Ectodermal cell (in vitro differentiated cells): ENCODE data around the gene PCSK6.

Source experiments
- H3K27ac ChIP-seq: 2 replicates; pipeline ENCODE4 v1.7.0; 2013; ENCODE audit warnings: mild to moderate bottlenecking, low read depth, low read length; ENCODE audit not compliant: insufficient read depth, poor library complexity, severe bottlenecking
- H3K27me3 ChIP-seq: 2 replicates; pipeline ENCODE4 v1.7.0; 2013; ENCODE audit warnings: mild to moderate bottlenecking, low read length; ENCODE audit not compliant: insufficient read depth, control insufficient read depth, poor library complexity, severe bottlenecking
- H3K36me3 ChIP-seq: one replicate; pipeline ENCODE4 v1.7.0; 2013; ENCODE audit warnings: low read length; ENCODE audit not compliant: control insufficient read depth, insufficient read depth
- H3K4me1 ChIP-seq: one replicate; pipeline ENCODE4 v1.7.0; 2013; ENCODE audit warnings: low read length; ENCODE audit not compliant: control insufficient read depth, insufficient read depth
- H3K4me3 ChIP-seq: 2 replicates; pipeline ENCODE4 v1.7.0; 2013; ENCODE audit warnings: low read depth, low read length, control low read depth; ENCODE audit not compliant: insufficient read depth
- H3K9me3 ChIP-seq: 2 replicates; pipeline ENCODE4 v1.7.0; 2013; ENCODE audit warnings: mild to moderate bottlenecking, low read length, moderate library complexity; ENCODE audit not compliant: control insufficient read depth
- WGBS, 2 experiments: methylation state at CpG; one replicate each; pipeline ENCODE4 v1.1.7; 2013; ENCODE audit warnings: missing lambda C conversion rate in 2 of 2; 5-methylcytosine and 5-hydroxymethylcytosine counted together

PCSK6 gene

GRCh38 chr15:101481917-101482525 lies 7.5 kb downstream of the PCSK6 start:
- Histone ChIP-seq H3K4me1 (peaks cover 25% of the 10 kb centered on the region), H3K27ac (no peak overlapping the region), H3K27me3 (peaks cover 5% of the 10 kb centered on the region), H3K36me3 (no peaks in the 10 kb centered on the region), H3K4me3 (no peak overlapping the region), H3K9me3 (no peaks in the 10 kb centered on the region)
- 95 to 96% methylated on average over 17 of the region's 17 CpGs for whole genome bisulfite sequencing, 2 experiments

- Histone ChIP-seq H3K4me3 (no peak overlapping the region), H3K27me3 (no peaks in the 10 kb centered on the region), H3K36me3 (no peaks in the 10 kb centered on the region), H3K27ac (no peak overlapping the region), H3K9me3 (no peaks in the 10 kb centered on the region), H3K4me1 (peaks cover 20% of the 10 kb centered on the region)
- WGBS, 2 experiments = 73 to 78% methylated on average over 8 of the region's 8 CpGs
Observed at GRCh38 chr15:101481381-101481705, 8.2 kb downstream of the PCSK6 start.

GRCh38 chr15:101480613-101481380 lies 8.7 kb downstream of the PCSK6 start:
- no peak overlapping the region for H3K4me3 ChIP-seq
- H3K4me1 ChIP-seq = peaks cover 20% of the 10 kb centered on the region
- no peaks in the 10 kb centered on the region for H3K9me3 ChIP-seq
- H3K36me3 ChIP-seq = no peaks in the 10 kb centered on the region
- H3K27ac ChIP-seq = no peak overlapping the region
- 90 to 91% methylated on average over 23 of the region's 23 CpGs for WGBS, 2 experiments
- no peaks in the 10 kb centered on the region for H3K27me3 ChIP-seq

- H3K9me3 ChIP-seq = no peaks in the 10 kb centered on the region
- H3K27ac ChIP-seq = no peak overlapping the region
- peaks cover 20% of the 10 kb centered on the region for H3K4me1 ChIP-seq
- H3K27me3 ChIP-seq = no peaks in the 10 kb centered on the region
- no peak overlapping the region for H3K4me3 ChIP-seq
- no peaks in the 10 kb centered on the region for H3K36me3 ChIP-seq
- 75% methylated on average over 15 of the region's 15 CpGs for WGBS, 2 experiments
Observed at GRCh38 chr15:101479851-101480612, 9.5 kb downstream of the PCSK6 start.

- H3K36me3 ChIP-seq = no peaks in the 10 kb centered on the region
- no peak overlapping the region for H3K27ac ChIP-seq
- H3K9me3 ChIP-seq = no peaks in the 10 kb centered on the region
Observed at GRCh38 chr15:101479342-101479845, 10.1 kb downstream of the PCSK6 start.

GRCh38 chr15:101478701-101479341 lies 10.7 kb downstream of the PCSK6 start:
- peaks cover 20% of the 10 kb centered on the region for H3K4me1 ChIP-seq
- H3K36me3 ChIP-seq = no peaks in the 10 kb centered on the region
- H3K27ac ChIP-seq = no peak overlapping the region
- no peak overlapping the region for H3K4me3 ChIP-seq
- no peaks in the 10 kb centered on the region for H3K27me3 ChIP-seq
- no peaks in the 10 kb centered on the region for H3K9me3 ChIP-seq
- 93 to 94% methylated on average over 14 of the region's 14 CpGs for WGBS, 2 experiments

More at GRCh38 chr15:101479342-101479845, 10.1 kb downstream of the PCSK6 start:
- H3K4me1 ChIP-seq = peaks cover 20% of the 10 kb centered on the region
- no peaks in the 10 kb centered on the region for H3K27me3 ChIP-seq
- H3K4me3 ChIP-seq = no peak overlapping the region
- 93 to 95% methylated on average over 11 of the region's 11 CpGs for WGBS, 2 experiments

GRCh38 chr15:101477851-101478362 lies 11.6 kb downstream of the PCSK6 start:
- no peaks in the 10 kb centered on the region for H3K36me3 ChIP-seq
- H3K9me3 ChIP-seq = no peaks in the 10 kb centered on the region
- peaks cover 20% of the 10 kb centered on the region for H3K4me1 ChIP-seq
- WGBS, 2 experiments = 91 to 95% methylated on average over 5 of the region's 5 CpGs
- H3K27ac ChIP-seq = no peak overlapping the region
- H3K27me3 ChIP-seq = no peaks in the 10 kb centered on the region
- H3K4me3 ChIP-seq = no peak overlapping the region

- no peaks in the 10 kb centered on the region for H3K36me3 ChIP-seq
- no peak overlapping the region for H3K4me3 ChIP-seq
- H3K27ac ChIP-seq = no peak overlapping the region
- H3K27me3 ChIP-seq = no peaks in the 10 kb centered on the region
- peaks cover 20% of the 10 kb centered on the region for H3K4me1 ChIP-seq
- no peaks in the 10 kb centered on the region for H3K9me3 ChIP-seq
- 91 to 93% methylated on average over 10 of the region's 10 CpGs for WGBS, 2 experiments
Observed at GRCh38 chr15:101476756-101477155, 12.8 kb downstream of the PCSK6 start.

- no peaks in the 10 kb centered on the region for H3K27me3 ChIP-seq
- no peak overlapping the region for H3K27ac ChIP-seq
- no peak overlapping the region for H3K4me3 ChIP-seq
- H3K9me3 ChIP-seq = no peaks in the 10 kb centered on the region
- no peaks in the 10 kb centered on the region for H3K36me3 ChIP-seq
- H3K4me1 ChIP-seq = peaks cover 9% of the 10 kb centered on the region
- 95 to 97% methylated on average over 6 to 7 of the region's 7 CpGs for WGBS, 2 experiments
Observed at GRCh38 chr15:101474983-101475382, 14.5 kb downstream of the PCSK6 start.
